GM19328 (cell line): ENCODE data around the gene BTF3L4.
"Not testable (repeated sequence)": the region's sequence is repeated elsewhere in the genome, so short reads cannot be mapped to it uniquely, and the experiment has no call there.

ENCODE experiments used
- ATAC-seq: cut with Tn5 transposase; IDR thresholded peaks from one replicate; pipeline ENCODE4 v1.9.1; 2021; ENCODE audit warnings: mild to moderate bottlenecking, moderate library complexity; ENCODE audit not compliant: unreplicated experiment

Gene BTF3L4

DNA sequence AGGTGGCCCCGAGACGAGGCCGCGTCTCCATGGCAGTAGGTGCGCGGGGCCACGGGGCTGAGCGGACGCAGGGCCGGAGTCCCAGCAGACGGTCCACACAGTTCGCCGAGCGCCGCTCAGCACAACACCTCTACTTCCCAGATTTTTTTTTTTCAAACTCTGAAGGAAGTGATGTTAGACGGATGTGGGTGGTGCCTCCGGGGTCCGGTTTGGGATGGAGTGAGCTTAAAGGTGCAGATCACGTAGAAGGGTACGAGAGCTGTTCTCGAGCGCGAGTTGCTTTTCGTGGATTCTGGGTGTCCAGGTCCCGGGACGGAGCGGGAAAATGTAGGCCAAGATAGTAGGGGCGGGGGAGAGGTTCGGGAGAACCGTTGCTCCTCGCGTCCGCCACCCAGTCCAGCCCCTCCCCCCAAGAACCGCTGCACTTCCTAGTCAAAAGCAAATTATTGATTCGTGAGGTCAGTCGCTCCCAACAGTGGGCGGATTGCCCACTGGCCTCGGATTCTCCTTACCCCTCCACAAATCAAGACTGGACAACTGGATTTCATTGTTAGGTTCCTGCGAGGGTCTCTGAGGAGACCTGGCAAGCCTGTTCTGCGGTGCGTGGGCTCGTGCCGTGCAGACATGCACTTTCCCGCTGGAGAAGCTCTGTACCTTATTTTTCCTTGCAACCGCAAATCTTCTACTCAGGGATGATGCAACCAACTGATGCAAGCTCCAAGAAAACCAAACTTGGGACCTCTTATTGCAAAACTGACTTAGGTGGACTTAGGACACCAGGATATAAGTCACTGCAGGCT is 829 bp upstream of the BTF3L4 start, which contains the start of gene TXNDC12:
Gene TXNDC12, minus strand, starts transcription at position 126 of the 800 bp plus-strand sequence. Its CDS starts 95 bp downstream, at position 31.
- peak; percentile 35 for ATAC-seq

DNA sequence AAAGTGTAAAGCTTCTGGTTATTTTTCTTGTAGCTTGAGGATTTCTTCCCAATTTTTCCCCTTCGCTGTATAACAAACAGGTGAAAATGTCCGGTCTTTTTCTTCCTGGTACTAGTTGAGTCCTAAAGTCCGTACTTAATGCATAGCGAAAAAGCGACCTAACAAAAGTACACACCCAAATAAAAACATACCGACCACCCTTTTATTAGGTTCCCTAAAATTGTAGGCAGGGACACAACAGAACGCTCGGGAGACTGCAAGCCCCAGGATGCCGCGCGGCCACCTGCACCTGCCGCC is 281 bp upstream of the BTF3L4 start:
- no peak for ATAC-seq

DNA sequence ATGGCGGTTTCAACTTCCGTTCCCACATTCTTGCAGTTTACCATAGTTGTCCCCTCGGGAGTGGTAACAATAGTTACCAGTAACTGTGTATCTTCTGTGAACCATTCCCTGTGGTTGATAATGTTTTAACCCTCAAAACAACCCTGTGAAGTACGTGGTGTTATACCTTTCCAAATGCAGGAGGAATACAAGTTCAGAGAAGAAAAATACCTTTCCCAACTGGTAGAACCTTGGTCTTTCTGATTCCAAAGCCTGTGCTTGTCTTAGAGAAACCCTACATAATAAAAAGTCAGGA is 789 bp downstream of the BTF3L4 start:
- no peak for ATAC-seq

DNA sequence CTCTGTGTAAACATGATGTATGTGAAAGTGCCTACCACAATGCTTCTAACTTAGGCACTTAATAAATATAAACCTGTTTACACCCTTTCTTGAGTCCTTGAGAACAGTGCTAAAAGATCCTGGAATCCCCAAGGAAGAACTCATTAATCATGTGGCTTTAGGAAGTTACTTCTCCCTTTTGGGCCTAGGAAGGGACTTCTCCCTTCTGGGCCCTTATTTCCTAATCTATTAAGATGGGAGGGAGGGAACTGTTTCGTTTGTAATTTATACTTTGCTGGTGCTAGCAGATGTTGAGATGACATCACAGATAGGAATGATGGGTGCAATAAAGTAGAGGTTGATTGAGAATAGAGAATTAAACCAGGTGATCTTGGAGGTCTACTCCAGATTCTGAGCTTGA is 1.2 kb downstream of the BTF3L4 start:
- no peak for ATAC-seq

DNA sequence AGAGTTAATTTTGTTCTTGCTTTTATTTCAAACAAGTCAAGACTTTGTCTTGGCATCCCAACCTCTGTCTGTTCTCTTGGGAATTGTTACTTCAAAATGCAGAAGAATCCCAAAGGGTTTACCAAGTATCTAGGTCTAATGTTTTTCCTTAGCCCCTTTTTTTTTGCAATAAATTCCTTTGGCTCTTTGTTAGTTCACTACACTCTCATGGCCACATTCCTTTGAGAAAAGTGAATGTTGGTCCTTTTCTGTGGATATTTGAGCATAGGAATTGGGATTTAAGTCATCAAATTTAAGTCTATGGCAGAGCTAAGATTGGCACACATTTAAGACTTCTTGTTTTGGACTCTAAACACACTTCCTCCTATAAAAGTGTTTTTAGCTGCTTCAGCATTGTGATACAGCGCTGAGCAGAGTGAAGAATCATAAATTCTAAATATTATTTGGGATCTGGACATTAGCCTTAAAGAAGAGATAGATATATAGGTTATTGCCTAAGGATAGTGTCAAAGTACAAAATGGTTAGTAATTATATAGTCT is 1.9 kb downstream of the BTF3L4 start:
- no peak for ATAC-seq

DNA sequence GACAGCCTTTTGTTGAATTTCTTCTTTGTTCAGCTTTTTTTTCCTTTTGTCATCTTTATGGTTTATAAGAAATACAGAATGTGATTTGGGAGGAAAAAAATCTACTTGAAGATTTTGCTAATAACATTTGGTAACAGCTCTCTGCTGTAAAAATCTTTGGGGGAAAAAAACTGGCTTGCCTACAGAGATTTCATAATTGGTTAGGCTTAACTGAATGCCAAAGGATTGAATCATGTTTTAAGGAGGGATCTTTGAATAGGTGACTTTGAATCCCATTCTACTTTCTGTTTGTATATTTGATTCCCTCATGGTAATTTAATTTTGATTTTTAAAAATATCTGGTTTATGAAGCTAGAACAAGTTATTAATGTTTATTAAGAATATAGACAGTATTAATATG is 3.2 kb downstream of the BTF3L4 start:
- ATAC-seq: no peak

DNA sequence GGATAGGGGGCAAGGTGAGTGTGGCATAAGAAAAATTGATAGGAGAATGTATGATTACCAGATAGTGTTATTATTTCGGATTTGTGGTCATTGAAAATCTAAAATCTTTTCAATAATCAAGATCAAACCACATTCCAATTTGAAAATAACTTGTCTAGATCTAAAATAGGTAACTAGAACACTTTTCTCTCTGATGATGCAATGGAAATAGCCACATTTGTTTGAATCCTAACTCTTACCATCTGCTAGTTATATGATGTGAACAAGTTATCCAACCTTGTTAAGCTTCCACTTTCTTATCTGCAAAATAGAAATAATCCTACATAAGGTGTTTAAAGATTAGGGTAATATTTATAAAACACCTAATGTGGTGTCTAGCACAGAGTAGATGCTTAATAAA is 3.8 kb downstream of the BTF3L4 start:
- ATAC-seq: no peak

DNA sequence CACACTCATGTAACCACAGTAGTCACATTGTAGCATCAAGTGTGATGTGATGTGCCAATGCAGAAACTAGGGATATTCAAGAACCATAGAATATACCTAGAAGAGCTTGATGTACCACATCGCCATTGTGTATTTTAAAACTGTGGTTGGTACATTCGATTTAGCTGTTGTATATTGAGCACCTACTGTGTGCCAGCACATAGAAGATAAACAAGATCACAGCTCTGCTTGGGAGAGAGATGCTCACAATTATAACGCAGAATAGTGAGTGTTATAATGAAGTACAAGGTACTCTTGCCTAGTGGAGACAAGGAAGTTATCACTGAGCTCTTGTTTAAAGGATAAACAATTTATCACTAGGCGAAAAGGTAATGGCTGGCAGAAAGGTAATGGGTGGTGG is 4.7 kb downstream of the BTF3L4 start:
- no peak for ATAC-seq

DNA sequence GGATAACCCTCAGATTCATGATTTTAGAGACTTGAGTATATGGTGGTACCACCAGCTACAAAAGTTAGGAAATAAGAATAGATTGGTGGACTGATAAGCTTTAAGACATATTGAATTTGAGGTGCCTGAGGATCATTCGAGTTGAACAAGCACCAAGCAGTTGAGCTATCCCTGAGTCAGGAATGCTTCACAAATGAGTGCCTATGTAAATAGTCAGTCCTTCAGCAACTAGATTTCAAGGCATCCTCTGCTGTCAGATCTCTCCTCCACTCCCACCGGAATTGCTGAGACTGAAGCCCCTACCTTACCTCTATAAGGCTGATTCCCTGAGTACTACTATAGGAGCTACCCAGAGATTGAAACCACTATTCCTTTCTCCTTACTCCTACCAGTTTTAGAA is 7.1 kb downstream of the BTF3L4 start:
- no peak for ATAC-seq

DNA sequence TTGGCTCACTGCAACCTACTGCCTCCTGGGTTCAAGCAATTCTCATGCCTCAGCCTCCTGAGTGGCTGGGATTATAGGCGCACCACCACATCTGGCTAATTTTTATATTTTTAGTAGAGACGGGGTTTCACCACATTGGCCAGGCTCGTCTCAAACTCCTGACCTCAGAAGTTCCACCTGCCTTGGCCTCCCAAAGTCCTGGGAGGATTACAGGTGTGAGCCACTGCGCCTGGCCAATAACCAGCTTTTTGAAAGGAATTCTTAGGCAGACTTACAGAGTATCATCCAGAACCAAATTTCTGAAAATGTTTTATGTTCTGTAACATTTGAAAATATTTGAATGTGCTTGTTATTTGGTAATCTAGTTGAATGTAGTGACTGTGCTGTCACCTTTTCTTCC is 14.6 kb downstream of the BTF3L4 start:
- no peak for ATAC-seq

DNA sequence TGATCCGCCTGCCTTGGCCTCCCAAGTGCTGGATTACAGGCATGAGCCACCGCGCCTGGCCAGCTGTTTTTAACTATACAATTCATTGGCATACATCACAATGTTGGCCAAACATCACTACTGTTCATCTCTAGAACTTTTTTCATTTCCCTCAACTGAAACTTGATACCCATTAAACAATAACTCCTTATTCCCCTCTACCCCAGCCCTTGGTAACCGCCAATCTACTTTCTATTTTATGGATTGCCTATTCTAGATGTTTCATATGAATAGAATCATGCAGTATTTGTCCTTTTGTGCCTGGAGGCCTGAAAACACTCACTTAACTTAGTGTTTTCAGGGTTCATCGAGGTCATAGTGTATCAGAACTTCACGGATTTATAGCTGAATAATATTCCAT is 16.2 kb downstream of the BTF3L4 start:
- no peak for ATAC-seq

DNA sequence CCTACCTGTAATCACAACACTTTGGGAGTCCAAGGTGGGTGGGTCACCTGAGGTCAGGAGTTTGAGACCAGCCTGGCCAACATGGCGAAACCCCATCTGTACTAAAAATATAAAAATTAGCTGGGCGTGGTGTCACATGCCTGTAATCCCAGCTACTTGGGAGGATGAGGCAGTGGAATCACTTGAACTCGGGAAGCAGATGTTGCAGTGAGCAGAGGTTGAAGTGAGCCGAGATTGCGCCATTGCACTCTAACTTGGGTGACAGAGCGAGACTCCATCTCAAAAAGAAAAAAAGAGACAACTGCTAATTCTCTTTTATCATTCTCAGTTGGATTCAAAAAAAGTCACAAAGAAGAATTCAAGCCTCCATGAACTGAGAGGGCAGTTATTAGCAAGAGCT is 21.2 kb downstream of the BTF3L4 start:
- not testable (repeated sequence) for ATAC-seq

DNA sequence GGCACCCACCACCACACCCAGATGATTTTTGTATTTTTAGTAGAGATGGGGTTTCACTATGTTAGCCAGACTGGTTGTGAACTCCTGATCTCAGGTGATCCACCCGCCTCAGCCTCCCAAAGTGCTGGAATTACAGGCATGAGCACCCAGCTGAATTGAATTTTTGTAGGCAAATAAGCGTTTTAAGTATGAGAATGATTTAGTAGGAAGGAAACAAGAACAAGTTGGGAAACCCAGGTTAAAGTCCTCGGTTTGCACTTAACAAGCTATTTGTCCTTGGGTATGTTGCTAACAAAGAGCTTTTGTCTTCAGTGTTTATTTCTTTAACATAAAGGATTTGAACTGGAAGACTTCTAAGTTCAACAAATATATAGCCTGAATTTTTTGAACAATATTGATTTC is 23.9 kb downstream of the BTF3L4 start:
- ATAC-seq: no peak

DNA sequence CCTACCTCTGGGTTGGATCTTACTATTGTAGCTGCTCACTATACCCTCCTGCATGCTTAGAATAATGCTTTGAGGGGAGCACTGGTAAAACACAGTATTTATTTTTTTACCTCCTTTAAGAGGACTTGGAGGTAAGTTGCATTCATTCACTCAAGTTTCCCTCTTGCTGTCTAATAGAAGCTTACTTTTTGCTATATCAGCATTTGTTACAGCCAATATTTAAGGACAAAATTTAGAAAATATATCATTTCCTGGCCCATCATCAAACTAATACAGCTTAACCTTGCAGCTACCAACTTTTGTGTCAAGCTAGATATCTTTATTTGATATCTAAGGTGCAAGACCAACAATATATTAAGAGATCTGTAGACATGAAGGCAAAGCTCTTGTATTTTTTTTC is 31.8 kb downstream of the BTF3L4 start:
- not testable (repeated sequence) for ATAC-seq

DNA sequence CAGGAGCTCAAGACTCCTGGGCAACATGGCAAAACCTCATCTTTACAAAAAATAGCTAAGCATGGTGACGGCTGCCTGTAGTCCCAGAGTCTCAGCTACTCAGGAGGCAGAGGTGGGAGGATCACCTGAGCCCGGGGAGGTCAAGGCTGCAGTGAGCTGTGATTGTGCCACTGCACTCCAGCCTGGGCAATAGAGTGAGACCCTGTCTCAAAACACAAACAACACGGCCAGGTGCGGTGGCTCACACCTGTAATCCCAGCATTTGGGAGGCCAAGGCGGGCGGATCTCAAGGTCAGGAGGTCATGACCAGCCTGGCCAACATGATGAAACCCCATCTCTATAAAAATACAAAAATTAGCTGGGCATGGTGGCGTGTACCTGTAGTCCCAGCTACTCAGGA is 38.2 kb downstream of the BTF3L4 start:
- ATAC-seq: not testable (repeated sequence)

DNA sequence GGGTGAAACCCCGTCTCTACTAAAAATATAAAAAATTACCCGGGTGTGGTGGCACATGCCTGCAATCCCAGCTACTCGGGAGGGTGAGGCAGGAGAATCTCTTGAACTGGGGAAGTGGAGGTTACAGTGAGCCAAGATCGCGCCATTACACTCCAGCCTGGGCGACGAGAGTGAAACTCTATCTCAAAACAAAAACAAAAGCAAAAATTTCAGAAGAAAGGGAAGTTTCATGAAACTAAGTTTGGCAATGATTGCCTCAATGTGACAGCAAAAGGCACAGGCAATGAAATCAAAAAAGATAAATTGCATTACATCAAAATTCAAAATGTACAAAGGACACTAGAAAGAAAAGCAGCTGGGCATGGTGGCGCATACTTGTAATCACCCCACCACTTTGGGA is 40.1 kb downstream of the BTF3L4 start:
- no peak for ATAC-seq

DNA sequence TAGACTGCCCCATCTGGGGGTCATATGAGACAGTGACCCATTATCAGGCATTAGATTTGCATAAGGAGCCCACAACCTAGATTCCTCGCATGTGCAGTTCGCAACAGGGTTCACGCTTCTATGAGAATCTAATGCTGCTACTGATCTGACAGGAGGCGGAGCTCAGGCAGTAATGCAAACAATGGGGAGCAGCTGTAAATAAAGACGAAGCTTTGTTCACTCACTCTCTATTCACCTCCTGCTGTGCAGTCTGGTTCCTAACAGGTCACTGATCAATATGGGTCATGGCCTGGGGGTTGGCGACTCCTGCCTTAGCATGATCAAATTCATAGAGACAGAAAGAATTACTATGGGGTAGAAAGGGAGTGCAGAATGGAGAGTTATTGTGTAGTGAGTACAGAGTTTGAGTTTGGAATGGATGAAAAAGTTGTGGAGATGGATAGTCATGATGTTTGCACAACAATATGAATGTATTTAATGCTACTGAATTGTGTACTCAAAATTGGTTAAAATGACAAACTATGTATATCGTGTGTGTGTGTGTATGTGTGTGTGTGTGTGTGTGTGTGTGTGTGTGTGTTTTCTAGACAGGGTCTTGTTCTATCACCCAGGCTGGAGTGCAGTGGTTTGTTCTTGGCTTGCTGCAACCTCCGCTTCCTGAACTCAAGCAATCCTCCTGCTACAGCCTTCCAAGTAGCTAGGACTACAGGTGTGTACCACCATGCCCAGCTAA is 42.2 kb downstream of the BTF3L4 start:
- ATAC-seq: no peak

DNA sequence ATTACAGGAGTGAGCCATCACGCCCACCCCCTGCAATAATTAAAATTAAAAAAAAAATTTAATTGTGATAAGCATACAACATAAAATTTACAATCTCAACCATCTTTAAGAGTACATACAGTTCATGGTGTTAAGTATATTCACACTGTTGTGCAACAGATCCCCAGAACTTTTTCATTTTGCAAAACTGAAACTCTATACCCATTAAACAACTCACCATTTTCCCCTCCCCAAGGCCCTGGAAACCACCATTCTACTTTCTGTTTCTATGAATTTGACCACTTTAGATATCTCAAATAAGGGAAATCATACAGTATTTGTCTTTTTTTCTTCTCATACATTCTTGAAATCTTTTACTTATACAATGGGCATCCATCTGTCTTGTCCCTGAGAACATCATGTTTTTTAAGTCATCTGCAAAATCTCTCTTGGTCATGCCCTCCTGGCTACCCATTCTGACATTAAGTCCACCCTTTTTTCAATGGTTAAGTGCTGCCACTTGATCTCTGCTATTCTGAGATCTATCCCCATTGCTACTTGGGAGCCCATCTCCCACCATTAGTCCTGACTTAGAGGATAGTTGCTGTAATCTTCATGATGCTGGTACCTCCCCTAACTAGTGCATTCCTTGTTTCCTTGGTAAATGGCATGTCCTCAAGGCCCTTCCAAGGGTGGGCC is 46.4 kb downstream of the BTF3L4 start:
- no peak for ATAC-seq

DNA sequence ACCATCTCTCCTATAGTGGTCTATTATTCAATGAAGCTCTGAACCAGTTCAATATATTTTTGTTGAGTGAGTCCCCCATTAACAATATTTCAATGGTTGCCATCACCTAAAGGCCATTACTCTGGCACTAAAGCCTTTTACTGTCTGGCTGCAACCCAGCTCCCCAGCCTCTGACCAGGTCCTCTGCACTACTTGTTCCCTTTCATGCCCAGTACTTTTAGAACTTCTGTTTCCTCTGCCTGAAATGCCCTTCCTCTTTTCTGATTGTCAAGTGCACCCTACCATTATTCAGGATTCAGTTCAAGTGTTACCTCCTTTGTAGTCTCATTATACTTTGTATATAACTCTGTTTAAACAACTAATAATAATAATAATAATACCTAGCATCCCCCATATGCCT is 55.4 kb downstream of the BTF3L4 start:
- no peak for ATAC-seq

DNA sequence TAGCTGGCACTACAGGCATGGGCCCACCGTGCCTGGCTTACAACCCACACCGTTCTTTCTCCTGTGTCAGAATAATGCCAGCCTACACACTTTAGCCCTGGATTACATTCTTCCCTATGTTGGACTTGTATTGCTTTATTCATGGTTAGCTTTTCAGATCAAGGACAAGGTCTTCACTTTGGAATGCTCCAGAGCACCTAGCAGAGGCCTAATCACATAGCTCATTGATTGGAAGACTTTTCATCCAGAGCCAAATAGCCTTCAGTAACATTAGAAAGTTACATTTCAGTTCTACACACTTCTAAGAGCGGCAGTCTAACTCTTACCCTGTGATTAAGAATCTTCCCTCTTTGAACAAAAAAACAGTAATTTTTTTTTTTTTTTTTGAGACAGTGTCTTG is 56.4 kb downstream of the BTF3L4 start:
- ATAC-seq: no peak

DNA sequence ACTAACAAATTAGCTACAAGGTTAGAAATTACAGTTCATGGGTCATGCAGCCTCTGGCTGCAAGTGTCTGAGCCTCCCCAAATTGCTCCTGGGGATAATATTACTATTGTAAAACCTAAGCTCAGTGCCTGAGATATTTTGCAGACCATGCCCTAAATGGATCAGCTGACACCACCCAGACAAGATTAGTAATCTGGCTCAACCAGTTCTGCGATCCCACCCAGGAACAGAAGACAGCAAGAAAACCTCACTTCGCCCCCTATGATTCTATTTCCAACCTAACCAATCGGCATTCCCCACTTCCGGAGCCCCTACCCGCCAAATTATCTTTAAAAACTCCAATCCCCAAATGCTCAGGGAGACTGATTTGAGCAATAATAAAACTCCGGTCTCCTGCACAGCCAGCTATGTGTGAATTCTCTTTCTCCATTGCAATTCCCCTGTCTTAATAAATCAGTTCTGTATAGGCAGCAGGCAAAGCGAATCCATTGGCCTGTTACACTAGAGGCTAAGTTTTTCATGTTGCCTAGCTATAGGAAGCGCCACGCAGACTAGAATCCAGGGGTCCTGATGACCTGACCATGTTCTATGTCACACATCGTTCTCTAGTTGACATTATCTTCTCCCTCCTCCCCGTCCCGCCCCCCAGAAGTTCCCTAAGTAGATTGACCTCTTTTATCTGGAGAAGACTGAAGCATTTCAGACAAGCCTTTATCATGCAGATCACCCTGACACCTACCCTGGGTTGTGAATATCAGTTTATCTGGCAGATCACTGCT is 63.4 kb downstream of the BTF3L4 start:
- ATAC-seq: no peak
